Colon (tissue), 2 donors: Measurements from ENCODE around the gene GAP43.

ENCODE experiments used
- FAIRE-seq: peaks from 2 replicates; lab custom pipeline; 2012; peaks lifted over from hg19 to GRCh38; lab: Jason Lieb, UNC
- donor health status: control.
- donor health status: control.

The GAP43 gene

GRCh38 chr3:115662356-115662755 is 39.0 kb downstream of the GAP43 start:
- FAIRE-seq: no peak

GRCh38 chr3:115663414-115663813 is 40.1 kb downstream of the GAP43 start:
- no peak for FAIRE-seq

GRCh38 chr3:115666081-115666480 is 42.8 kb downstream of the GAP43 start:
- FAIRE-seq: no peak

GRCh38 chr3:115666920-115667737 is 43.8 kb downstream of the GAP43 start:
- FAIRE-seq: no peak

- no peak for FAIRE-seq
These were observed 44.4 kb downstream of the GAP43 start for GRCh38 chr3:115667738-115668065.

- no peak for FAIRE-seq
These were observed 47.6 kb downstream of the GAP43 start for GRCh38 chr3:115670911-115671310.

- FAIRE-seq: no peak
These were observed 48.6 kb downstream of the GAP43 start for GRCh38 chr3:115671761-115672455.

- no peak for FAIRE-seq
These were observed 50.6 kb downstream of the GAP43 start for GRCh38 chr3:115673881-115674280.

GRCh38 chr3:115676336-115676735 is 53.0 kb downstream of the GAP43 start:
- FAIRE-seq: no peak

GRCh38 chr3:115680803-115681345 is 57.6 kb downstream of the GAP43 start:
- no peak for FAIRE-seq

- no peak for FAIRE-seq
These were observed 58.4 kb downstream of the GAP43 start for GRCh38 chr3:115681736-115682135.

- FAIRE-seq: no peak
These were observed 60.0 kb downstream of the GAP43 start for GRCh38 chr3:115683305-115683704.

GRCh38 chr3:115683773-115684172 is 60.5 kb downstream of the GAP43 start:
- FAIRE-seq: no peak

GRCh38 chr3:115685097-115685496 is 61.8 kb downstream of the GAP43 start:
- FAIRE-seq: no peak

GRCh38 chr3:115687721-115688120 is 64.4 kb downstream of the GAP43 start:
- no peak for FAIRE-seq

- FAIRE-seq: no peak
These were observed 65.1 kb downstream of the GAP43 start for GRCh38 chr3:115688418-115688817.

GRCh38 chr3:115689928-115690327 is 66.6 kb downstream of the GAP43 start:
- no peak for FAIRE-seq

- no peak for FAIRE-seq
These were observed 68.7 kb downstream of the GAP43 start for GRCh38 chr3:115691964-115692363.

- FAIRE-seq: no peak
These were observed 69.7 kb downstream of the GAP43 start for GRCh38 chr3:115692887-115693524.

- no peak for FAIRE-seq
These were observed 70.6 kb downstream of the GAP43 start for GRCh38 chr3:115693868-115694267.

- no peak for FAIRE-seq
These were observed 71.8 kb downstream of the GAP43 start for GRCh38 chr3:115695090-115695489.

- FAIRE-seq: no peak
These were observed 74.1 kb downstream of the GAP43 start for GRCh38 chr3:115697263-115698053.
